ENCODE measurements around the gene ARSB.
A peak's percentile ranks its signal among the peaks of the same experiment; 100 is the strongest.
"Not testable (repeated sequence)": the region's sequence is repeated elsewhere in the genome, so short reads cannot be mapped to it uniquely, and the experiment has no call there.

ARSB gene

GRCh38 chr5:78858364-78858763 is 126.7 kb downstream of the ARSB start:
- H3K27me3 ChIP-seq (replicated peaks; ENCODE audit: control insufficient read depth, insufficient read depth, low read length) = no peaks in the 10 kb centered on the region
- no peak for TF ChIP-seq CTCF (IDR thresholded peaks at IDR 0.05; ENCODE audit: insufficient read depth, low read length, poor library complexity, severe bottlenecking)
- no peak for DNase-seq (ENCODE audit: extremely low read depth, insufficient read length)
- H3K4me3 ChIP-seq (replicated peaks; ENCODE audit: low read depth, low read length) = no peak overlapping the region
- no peaks in the 10 kb centered on the region for H3K36me3 ChIP-seq (ENCODE audit: control insufficient read depth, insufficient read depth, low read length)

GRCh38 chr5:78855026-78855425 is 130.1 kb downstream of the ARSB start:
- H3K27me3 ChIP-seq (replicated peaks; ENCODE audit: control insufficient read depth, insufficient read depth, low read length) = no peaks in the 10 kb centered on the region
- no peaks in the 10 kb centered on the region for H3K36me3 ChIP-seq (ENCODE audit: control insufficient read depth, insufficient read depth, low read length)
- no peak overlapping the region for H3K4me3 ChIP-seq (replicated peaks; ENCODE audit: low read depth, low read length)
- no peak for TF ChIP-seq CTCF (IDR thresholded peaks at IDR 0.05; ENCODE audit: insufficient read depth, low read length, poor library complexity, severe bottlenecking)
- DNase-seq (ENCODE audit: extremely low read depth, insufficient read length) = no peak

GRCh38 chr5:78851891-78852290 is 133.2 kb downstream of the ARSB start:
- not testable (repeated sequence) for H3K4me3 ChIP-seq (replicated peaks; ENCODE audit: low read depth, low read length); H3K36me3 ChIP-seq (ENCODE audit: control insufficient read depth, insufficient read depth, low read length); DNase-seq (ENCODE audit: extremely low read depth, insufficient read length); H3K27me3 ChIP-seq (replicated peaks; ENCODE audit: control insufficient read depth, insufficient read depth, low read length)

GRCh38 chr5:78845470-78845869 is 139.6 kb downstream of the ARSB start:
- Histone ChIP-seq H3K27me3 (replicated peaks; ENCODE audit: control insufficient read depth, insufficient read depth, low read length) (no peaks in the 10 kb centered on the region), H3K4me3 (replicated peaks; ENCODE audit: low read depth, low read length) (no peak overlapping the region), H3K36me3 (ENCODE audit: control insufficient read depth, insufficient read depth, low read length) (no peaks in the 10 kb centered on the region)
- peak; percentile 42 for DNase-seq (ENCODE audit: extremely low read depth, insufficient read length)
- TF ChIP-seq CTCF (IDR thresholded peaks at IDR 0.05; ENCODE audit: insufficient read depth, low read length, poor library complexity, severe bottlenecking) = no peak

- DNase-seq (ENCODE audit: extremely low read depth, insufficient read length) = no peak
- H3K27me3 ChIP-seq (replicated peaks; ENCODE audit: control insufficient read depth, insufficient read depth, low read length) = no peaks in the 10 kb centered on the region
- TF ChIP-seq CTCF (IDR thresholded peaks at IDR 0.05; ENCODE audit: insufficient read depth, low read length, poor library complexity, severe bottlenecking) = no peak
- no peaks in the 10 kb centered on the region; the same call in 1 of the 2 replicates for H3K36me3 ChIP-seq (ENCODE audit: control insufficient read depth, insufficient read depth, low read length)
- H3K4me3 ChIP-seq (replicated peaks; ENCODE audit: low read depth, low read length) = no peak overlapping the region
These were observed 141.7 kb downstream of the ARSB start for GRCh38 chr5:78843436-78843835.

GRCh38 chr5:78841767-78842166 is 143.3 kb downstream of the ARSB start:
- H3K36me3 ChIP-seq (ENCODE audit: control insufficient read depth, insufficient read depth, low read length) = peaks cover 1% of the 10 kb centered on the region; the same call in 1 of the 2 replicates

More at GRCh38 chr5:78841767-78842166, 143.3 kb downstream of the ARSB start:
- Histone ChIP-seq H3K4me3 (replicated peaks; ENCODE audit: low read depth, low read length) (no peak overlapping the region), H3K27me3 (replicated peaks; ENCODE audit: control insufficient read depth, insufficient read depth, low read length) (no peaks in the 10 kb centered on the region)
- no peak for DNase-seq (ENCODE audit: extremely low read depth, insufficient read length)
- no peak for TF ChIP-seq CTCF (IDR thresholded peaks at IDR 0.05; ENCODE audit: insufficient read depth, low read length, poor library complexity, severe bottlenecking)

Data from GM06990 (cell line).